BJ (cell line): ENCODE measurements around the gene EIF4ENIF1. TPM values are rescaled to one million over a fixed set of nuclear protein-coding genes. Genes with fewer than 3 reads are reported as not detected.
"Not testable (repeated sequence)": the region's sequence is repeated elsewhere in the genome, so short reads cannot be mapped to it uniquely, and the experiment has no call there.

ENCODE experiments used
- CTCF ChIA-PET: fragments of 350-600 bp; formaldehyde crosslinking; extraction: SDS; loops from one replicate; lab custom pipeline; 2021; ENCODE audit warnings: antibody characterized with exemption, inconsistent platforms; lab: Yijun Ruan, JAX
- POLR2A ChIA-PET: fragments of 300-600 bp; sonication (Branson Sonifier 250); formaldehyde crosslinking; extraction: SDS; loops from one replicate; lab custom pipeline; 2021; ENCODE audit warnings: antibody characterized with exemption; lab: Charles Lee
- DNase-seq: peaks from one replicate; pipeline ENCODE4 v3.0.0-alpha.2; 2011; ENCODE audit warnings: low read depth
- H3K27me3 ChIP-seq: 2 replicates; pipeline ENCODE4 v1.6.0; 2011; ENCODE audit warnings: low read length; ENCODE audit not compliant: control insufficient read depth, insufficient read depth
- H3K36me3 ChIP-seq: 2 replicates; pipeline ENCODE4 v1.5.1; 2011; ENCODE audit warnings: low read length; ENCODE audit not compliant: control insufficient read depth, insufficient read depth
- H3K4me3 ChIP-seq: 2 replicates; pipeline ENCODE4 v1.5.1; 2011; ENCODE audit warnings: low read depth, mild to moderate bottlenecking, control low read depth, low read length
- polyA plus RNA-seq: library from polyadenylated mRNA; depleted of rRNA; stranded (reverse); fragments of >200 nt; gene quantifications from 2 replicates; pipeline ENCODE4 v1.2.3, GENCODE V29; 2011
- TF ChIP-seq, protein P1 (sequence below): IDR thresholded peaks from 2 replicates; pipeline ENCODE4 v1.5.1; 2011; ENCODE audit warnings: low read depth, mild to moderate bottlenecking, control low read depth, inconsistent platforms, low read length, moderate library complexity; ENCODE audit not compliant: insufficient read depth

The EIF4ENIF1 gene
- polyA plus RNA-seq, 1 experiment, result 20.4 TPM

DNA sequence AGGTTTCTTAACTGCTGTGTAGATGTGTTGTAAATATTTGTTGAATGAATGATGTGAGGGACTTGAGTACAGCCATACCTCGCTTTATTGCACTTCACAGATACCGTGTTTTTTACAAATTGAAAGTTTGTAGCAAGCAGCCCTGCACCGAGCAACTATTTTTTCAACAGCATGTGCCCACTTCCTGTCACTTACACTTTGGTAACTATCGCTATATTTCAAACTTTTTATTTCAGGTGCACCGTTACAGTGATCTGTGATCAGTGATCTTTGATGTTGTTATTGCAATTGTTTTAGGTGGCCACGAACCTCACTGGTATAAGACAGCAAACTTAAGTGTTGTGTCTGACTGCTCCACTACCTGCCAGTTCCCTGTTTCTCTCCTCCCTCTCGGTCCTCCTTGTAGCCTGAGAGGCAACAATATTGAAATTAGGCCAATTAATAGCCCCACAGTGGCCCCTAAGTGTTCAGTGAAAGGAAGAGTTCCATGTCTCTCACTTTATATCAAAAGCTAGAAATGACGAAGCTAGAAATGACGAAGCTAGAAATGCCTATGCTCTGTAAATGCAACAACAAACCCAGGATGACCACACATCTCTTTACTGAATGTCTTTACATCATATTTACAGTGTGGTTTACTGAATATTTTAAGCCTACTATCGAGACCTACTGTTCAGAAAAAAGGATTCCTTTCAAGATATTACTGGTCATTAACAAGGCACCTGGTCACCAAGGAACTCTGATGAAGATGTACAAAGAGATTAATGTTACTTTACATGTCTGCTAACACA is 7.7 kb upstream of the EIF4ENIF1 start:
- Histone ChIP-seq H3K36me3 (no peaks in the 10 kb centered on the region; the same call in 1 of the 2 replicates), H3K4me3 (peak overlapping the region; percentile 94), H3K27me3 (no peaks in the 10 kb centered on the region)
- ChIA-PET CTCF (interaction anchor here (1.1 kb wide), 1 partner anchor 10 kb away, joined by 3 read pairs; no protein-coding TSS in a partner anchor), POLR2A (no interaction called here)
- TF ChIP-seq, protein P1, sequence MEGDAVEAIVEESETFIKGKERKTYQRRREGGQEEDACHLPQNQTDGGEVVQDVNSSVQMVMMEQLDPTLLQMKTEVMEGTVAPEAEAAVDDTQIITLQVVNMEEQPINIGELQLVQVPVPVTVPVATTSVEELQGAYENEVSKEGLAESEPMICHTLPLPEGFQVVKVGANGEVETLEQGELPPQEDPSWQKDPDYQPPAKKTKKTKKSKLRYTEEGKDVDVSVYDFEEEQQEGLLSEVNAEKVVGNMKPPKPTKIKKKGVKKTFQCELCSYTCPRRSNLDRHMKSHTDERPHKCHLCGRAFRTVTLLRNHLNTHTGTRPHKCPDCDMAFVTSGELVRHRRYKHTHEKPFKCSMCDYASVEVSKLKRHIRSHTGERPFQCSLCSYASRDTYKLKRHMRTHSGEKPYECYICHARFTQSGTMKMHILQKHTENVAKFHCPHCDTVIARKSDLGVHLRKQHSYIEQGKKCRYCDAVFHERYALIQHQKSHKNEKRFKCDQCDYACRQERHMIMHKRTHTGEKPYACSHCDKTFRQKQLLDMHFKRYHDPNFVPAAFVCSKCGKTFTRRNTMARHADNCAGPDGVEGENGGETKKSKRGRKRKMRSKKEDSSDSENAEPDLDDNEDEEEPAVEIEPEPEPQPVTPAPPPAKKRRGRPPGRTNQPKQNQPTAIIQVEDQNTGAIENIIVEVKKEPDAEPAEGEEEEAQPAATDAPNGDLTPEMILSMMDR, result no peak
- DNase-seq, result no peak

DNA sequence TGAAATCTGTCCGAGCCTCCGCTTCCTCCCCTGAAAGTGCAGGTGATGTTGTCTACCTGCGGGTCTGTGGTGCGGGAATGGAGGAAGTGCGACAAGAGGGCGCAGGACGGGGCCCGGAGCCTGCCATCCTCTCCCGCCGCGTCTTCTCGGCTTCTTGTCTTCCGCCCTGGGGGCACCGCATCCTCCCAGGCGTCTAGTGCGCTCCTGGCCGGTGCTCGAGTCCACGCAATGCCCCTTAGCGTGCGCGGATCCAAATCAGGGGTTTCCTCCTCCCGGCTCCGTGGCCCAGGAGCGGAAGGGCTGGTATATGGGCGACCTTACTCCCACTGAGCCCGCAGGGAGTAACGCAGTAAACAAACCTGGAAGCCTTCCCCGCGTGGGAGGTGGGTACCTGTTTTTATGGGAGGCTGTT is 7.1 kb upstream of the EIF4ENIF1 start:
- H3K4me3 ChIP-seq, result peak overlapping the region; percentile 94
- no peaks in the 10 kb centered on the region; the same call in 1 of the 2 replicates for H3K36me3 ChIP-seq
- TF ChIP-seq, protein P1, result no peak
- DNase-seq, result no peak
- CTCF ChIA-PET, result no interaction called here
- H3K27me3 ChIP-seq, result no peaks in the 10 kb centered on the region
- POLR2A ChIA-PET, result no interaction called here

DNA sequence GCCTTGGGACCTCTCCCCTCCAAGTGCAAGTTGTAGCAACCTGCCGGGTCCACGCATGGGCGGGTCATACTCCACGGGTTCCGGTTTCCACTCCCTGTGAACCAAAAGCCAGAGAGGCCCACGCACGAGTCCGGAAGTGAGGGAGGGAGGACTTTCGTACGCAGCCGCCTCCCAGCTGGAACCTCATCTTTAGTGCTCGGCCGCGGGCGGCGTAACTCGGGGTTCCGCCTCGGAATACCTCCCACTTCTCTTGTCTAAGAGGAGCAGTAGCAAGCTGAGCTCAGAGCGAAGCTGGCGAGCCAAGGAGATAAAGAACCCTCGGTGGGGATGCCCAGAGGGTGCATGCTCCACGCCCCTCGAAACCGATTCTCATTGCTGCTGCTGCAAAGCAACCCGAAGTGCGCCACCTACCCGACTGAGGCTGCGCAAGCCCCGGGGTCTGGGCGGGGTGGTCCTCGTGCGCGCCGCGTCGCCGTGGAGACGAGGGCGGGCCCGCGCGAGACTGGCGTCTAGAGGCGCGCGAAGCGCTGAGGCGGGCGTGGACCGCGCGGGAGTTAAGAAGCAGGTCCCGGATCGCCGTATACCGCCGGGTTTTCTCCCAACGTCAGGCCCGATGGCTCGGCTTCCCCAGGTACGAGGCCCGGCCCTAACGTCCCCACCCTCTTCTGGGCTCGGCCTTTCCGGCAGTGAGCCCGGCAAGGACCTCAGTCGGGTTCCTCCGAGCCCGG is 6.5 kb upstream of the EIF4ENIF1 start, which contains the start of gene SFI1:
Gene SFI1 (plus strand): TSS at position 530 of the 728 bp plus-strand sequence. CDS start 11,749 bp downstream, outside the sequence.
- POLR2A ChIA-PET, result interaction anchor here (0.6 kb wide), 2 partner anchors 37 to 133 kb away, joined by 3 read pairs; no protein-coding TSS in a partner anchor
- TF ChIP-seq, protein P1, result no peak; the same call in 1 of the 2 replicates
- no peaks in the 10 kb centered on the region for H3K27me3 ChIP-seq
- no peaks in the 10 kb centered on the region for H3K36me3 ChIP-seq
- CTCF ChIA-PET, result interaction anchor here (0.6 kb wide), 1 partner anchor 75 kb away, joined by 3 read pairs; no protein-coding TSS in a partner anchor
- peak; percentile 52 for DNase-seq
- H3K4me3 ChIP-seq, result peak within 1 kb of the TSS; percentile 94

DNA sequence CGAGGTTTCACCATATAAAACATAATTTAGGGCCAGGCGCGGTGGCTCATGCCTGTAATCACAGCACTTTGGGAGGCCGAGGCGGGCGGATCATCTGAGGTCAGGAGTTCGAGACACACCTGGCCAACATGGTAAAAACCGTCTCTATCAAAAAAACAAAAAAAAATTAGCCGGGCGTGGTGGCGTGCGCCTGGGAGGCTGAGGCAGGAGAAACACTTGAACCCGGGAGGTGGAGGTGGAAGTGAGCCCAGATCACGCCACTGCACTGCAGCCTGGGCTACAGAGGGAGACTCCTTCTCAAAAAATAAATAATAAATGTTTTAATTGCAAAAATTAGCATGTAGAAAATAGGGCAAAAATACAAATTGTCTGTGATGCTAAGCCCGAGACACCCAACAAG is 5.7 kb upstream of the EIF4ENIF1 start:
- TF ChIP-seq, protein P1, result no peak
- Histone ChIP-seq H3K27me3 (no peaks in the 10 kb centered on the region), H3K4me3 (peak overlapping the region; percentile 94), H3K36me3 (no peaks in the 10 kb centered on the region)
- DNase-seq, result no peak
- CTCF ChIA-PET, result interaction anchor here (0.6 kb wide), 1 partner anchor 37 kb away, joined by 3 read pairs; no protein-coding TSS in a partner anchor
- POLR2A ChIA-PET, result interaction anchor here (0.6 kb wide), 1 partner anchor 133 kb away, joined by 3 read pairs; no protein-coding TSS in a partner anchor

DNA sequence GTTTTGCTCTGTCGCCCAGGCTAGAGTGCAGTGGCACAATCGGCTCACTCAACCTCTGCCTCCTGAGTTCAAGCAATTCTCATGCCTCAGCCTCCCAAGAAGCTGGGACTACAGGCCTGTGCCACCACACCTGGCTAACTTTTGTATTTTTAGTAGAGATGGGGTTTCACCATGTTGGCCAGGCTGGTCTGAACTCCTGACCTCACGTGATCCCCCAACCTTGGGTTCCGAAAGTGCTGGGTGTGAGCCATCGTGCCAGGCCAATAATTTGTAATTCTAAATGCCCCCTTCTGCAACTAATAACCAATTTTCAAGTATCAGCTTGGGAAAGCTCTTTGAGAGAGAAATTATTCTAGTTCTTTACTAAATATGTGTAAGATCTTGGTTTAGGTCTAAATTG is 3.7 kb upstream of the EIF4ENIF1 start:
- H3K36me3 ChIP-seq, CTCF ChIA-PET, H3K27me3 ChIP-seq, DNase-seq, POLR2A ChIA-PET, H3K4me3 ChIP-seq: not testable (repeated sequence)
